ENCODE measurements around the gene DYNC1H1.

Gene DYNC1H1

DNA sequence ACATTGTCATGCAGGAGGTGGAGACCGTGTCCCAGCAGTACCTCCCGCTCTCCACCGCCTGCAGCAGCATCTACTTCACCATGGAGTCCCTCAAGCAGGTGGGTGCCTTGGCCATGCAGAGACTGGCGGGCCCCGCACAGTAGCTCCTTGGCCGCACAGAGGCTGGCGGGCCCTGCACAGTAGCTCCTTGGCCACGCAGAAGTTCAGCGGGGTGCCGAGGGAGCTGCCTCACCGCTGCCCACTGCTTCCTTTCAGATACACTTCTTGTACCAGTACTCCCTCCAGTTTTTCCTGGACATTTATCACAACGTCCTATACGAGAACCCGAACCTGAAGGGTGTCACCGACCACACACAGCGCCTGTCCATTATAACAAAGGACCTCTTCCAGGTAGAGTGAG, 74.8 kb downstream of the DYNC1H1 start:
- TF ChIP-seq ZNF274 (IDR thresholded peaks at IDR 0.05; ENCODE audit: low read depth, low read length), result no peak
- H3K4me3 ChIP-seq (ENCODE audit: low read length), result no peak overlapping the region

DNA sequence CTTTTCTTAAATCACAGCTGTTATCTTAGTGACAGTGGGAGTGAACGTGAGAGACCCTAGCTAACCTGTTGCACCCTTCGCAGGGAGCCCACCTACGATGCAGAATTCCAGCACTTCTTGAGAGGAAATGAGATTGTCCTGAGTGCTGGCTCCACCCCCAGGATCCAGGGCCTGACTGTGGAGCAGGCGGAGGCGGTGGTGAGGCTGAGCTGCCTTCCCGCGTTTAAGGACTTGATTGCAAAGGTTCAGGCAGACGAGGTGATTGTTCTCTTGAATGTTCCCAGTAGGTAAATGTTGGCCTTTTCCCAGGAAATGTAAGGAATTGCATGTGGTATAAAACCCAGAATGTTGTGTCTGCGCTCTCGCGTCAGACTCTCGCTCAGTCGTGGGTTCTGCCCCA, 75.8 kb downstream of the DYNC1H1 start:
- no peak overlapping the region for H3K4me3 ChIP-seq (ENCODE audit: low read length)
- TF ChIP-seq ZNF274 (IDR thresholded peaks at IDR 0.05; ENCODE audit: low read depth, low read length), result no peak

DNA sequence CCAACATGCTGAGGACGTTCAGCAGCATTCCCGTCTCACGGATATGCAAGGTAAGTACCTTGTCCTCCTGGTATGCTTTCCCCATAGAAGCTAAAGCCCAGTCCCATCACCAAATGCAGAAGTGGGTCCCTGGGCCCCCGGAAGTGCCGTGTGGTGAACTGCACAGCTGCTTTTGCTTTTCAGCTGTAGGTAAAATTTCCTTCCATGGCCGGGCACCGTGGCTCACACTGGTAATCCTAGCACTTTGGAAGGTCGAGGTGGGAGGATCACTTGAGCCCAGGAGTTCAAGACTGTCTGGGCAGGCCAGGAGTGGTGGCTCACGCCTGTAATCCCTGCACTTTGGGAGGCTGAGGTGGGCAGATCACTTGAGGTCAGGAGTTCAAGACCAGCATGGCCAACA, 78.3 kb downstream of the DYNC1H1 start:
- no peak overlapping the region for H3K4me3 ChIP-seq (ENCODE audit: low read length)
- no peak for TF ChIP-seq ZNF274 (IDR thresholded peaks at IDR 0.05; ENCODE audit: low read depth, low read length)

DNA sequence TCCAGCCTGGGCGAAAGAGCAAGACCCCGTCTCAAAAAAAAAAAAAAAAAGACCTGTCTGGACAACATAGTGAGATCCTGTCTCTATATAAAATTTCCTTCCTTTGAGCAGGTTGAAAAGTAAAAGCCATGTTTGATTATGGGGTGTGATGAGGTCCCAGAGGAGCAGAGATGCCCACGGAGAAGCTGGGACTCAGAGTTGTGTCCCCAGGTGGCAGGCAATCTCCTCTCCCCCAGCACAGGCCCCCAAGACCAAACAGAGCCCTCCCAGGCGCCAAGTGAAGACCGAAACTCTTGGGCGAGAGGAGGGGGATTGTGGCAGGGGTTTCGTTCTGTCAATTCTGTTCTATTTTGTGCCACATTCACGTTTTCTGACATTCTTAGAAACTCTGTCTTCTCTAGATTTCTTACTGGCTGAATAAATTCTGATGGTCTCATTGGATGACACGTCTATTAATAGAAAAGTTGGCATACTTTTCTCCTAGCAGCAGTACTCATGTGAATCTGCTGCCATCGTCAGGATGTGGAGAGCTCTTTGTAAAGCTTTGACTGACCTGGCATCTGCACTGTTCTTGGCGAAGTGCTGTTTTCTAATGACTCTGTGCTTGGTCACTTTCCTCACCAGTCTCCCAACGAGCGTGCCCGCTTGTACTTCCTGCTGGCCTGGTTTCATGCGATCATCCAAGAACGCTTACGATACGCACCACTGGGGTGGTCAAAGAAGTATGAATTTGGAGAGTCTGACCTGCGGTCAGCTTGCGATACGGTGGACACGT, 79.1 kb downstream of the DYNC1H1 start:
- no peak overlapping the region for H3K4me3 ChIP-seq (ENCODE audit: low read length)
- no peak for TF ChIP-seq ZNF274 (IDR thresholded peaks at IDR 0.05; ENCODE audit: low read depth, low read length)

DNA sequence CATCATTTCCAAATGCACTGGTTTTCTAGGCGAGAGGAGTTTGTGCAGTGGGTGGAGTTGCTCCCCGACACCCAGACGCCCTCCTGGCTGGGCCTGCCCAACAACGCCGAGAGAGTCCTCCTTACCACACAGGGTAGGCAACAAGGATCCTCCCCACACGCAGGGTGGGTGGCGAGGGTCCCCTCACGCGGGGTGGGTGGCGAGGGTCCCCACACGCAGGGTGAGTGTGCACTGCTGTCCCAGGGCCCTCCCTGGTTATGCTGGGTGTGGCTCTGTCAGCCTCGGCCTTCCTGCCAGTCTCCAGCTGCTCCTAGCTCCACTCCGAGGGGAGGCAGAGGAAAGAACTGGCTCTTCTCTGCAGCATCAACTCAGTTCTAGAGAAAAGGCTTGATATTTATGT, 80.2 kb downstream of the DYNC1H1 start:
- TF ChIP-seq ZNF274 (IDR thresholded peaks at IDR 0.05; ENCODE audit: low read depth, low read length), result no peak
- no peak overlapping the region for H3K4me3 ChIP-seq (ENCODE audit: low read length)

DNA sequence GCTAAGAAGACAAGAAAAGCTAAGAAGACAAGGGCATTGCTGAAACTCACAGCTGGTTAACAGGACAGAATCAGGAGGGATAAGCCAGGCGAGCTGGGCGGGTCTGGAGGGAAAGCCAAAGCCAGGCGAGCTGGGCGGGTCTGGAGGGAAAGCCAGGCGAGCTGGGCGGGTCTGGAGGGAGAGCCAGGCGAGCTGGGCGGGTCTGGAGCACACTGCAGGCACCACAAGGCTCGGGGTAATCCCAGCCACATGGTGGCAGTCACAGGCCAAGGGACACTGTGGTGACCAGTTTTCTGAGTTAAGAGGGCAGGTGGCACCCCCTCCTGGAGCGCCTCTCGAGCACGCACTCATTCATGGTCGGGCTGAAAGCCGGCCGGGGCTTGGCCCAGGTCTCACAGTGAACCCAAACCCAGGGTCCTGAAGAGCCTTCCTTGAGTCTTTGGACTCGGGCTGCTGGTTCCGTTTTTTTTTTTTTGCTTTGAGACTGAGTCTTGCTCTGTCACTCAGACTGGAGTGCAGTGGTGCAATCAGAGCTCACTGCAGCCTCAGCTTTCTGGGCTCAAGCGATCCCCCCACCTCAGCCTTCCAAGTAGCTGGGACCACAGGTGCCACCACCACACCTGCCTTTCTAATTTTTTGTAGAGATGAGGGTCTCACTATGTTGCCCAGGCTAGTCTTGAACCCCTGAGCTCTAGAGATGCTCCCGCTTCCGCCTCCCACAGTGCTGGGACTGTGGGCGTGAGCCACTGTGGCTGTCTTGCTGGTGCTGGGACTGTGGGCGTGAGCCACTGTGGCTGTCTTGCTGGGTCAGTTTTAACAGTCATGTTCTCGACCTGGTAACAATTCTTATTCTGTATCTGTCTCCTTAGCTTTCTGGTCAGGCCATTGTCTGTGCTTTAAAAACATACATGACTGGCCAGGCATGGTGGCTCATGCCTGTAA, 82.2 kb downstream of the DYNC1H1 start:
- no peak for TF ChIP-seq ZNF274 (IDR thresholded peaks at IDR 0.05; ENCODE audit: low read depth, low read length)
- no peak overlapping the region for H3K4me3 ChIP-seq (ENCODE audit: low read length)

DNA sequence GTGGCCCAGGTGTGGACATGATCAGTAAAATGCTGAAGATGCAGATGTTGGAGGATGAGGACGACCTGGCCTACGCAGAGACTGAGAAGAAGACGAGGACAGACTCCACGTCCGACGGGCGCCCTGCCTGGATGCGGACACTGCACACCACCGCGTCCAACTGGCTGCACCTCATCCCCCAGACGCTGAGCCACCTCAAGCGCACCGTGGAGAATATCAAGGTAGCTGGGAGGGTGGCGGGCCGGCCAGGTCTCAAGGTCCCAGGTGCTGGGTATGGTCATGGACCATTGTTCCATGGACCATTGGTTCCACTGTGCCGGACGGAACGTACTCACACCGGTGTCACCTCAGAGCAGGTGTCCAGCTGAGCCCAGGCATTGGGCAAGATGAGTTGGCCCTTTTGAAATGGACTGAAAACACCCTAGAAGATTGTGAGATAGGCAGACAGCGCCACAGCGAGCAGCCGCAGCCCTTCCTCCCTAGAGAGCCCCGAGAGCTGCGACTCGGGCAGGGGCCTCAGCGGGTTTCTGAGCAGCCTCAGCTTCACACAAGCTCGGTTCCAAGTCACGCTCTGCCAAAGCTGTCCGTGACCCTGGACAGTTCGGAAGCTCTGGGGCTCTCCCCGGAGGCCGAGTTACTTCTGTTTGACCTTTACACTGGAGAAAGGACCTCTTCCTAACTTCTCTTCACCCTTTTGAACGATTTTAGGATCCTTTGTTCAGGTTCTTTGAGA, 83.6 kb downstream of the DYNC1H1 start:
- no peak for TF ChIP-seq ZNF274 (IDR thresholded peaks at IDR 0.05; ENCODE audit: low read depth, low read length)
- no peak overlapping the region for H3K4me3 ChIP-seq (ENCODE audit: low read length)

DNA sequence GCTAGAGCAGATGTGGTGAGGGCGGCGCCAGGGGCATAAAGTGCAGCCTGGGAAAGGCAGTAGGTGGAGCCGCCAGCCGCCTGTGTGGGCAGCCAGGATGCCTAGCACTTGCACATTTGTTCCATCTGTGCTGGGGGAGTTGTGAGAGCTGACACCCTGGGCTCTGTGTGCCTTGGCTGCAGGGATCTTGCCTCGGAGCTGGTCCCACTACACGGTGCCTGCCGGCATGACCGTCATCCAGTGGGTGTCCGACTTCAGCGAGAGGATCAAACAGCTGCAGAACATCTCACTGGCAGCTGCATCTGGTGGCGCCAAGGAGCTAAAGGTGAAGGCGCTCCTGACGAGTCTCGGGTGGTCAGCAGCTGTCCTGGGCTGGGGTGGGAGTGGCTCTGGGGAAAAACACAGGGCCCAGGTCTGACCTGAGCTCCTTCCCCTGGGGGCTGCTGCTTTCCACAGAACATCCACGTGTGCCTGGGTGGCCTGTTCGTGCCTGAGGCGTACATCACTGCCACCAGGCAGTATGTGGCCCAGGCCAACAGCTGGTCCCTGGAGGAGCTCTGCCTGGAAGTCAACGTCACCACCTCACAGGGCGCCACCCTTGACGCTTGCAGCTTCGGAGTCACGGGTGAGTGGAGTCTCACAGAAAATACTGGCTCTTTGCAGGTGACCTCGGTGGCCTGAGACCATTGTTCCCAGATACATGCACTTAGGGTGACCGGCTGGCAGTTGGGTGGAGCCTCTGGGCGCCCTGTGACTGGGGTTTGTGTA, 85.1 kb downstream of the DYNC1H1 start:
- H3K4me3 ChIP-seq (ENCODE audit: low read length), result no peak overlapping the region
- no peak for TF ChIP-seq ZNF274 (IDR thresholded peaks at IDR 0.05; ENCODE audit: low read depth, low read length)

DNA sequence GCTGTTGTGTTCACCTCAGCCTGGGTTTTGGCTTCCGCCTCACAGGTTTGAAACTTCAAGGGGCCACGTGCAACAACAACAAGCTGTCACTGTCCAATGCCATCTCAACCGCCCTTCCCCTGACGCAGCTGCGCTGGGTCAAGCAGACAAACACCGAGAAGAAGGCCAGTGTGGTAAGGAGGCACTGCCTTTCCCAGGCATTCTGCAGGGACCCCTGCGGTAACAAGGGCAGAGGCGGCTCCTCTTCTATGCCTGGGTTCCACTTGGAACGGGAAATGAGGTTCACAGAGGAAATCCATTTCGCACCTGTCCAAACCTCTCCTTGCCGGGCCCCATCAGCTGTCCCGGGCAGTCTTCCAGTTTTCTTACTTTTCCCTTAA, 85.6 kb downstream of the DYNC1H1 start:
- no peak for TF ChIP-seq ZNF274 (IDR thresholded peaks at IDR 0.05; ENCODE audit: low read depth, low read length)
- H3K4me3 ChIP-seq (ENCODE audit: low read length), result no peak overlapping the region

DNA sequence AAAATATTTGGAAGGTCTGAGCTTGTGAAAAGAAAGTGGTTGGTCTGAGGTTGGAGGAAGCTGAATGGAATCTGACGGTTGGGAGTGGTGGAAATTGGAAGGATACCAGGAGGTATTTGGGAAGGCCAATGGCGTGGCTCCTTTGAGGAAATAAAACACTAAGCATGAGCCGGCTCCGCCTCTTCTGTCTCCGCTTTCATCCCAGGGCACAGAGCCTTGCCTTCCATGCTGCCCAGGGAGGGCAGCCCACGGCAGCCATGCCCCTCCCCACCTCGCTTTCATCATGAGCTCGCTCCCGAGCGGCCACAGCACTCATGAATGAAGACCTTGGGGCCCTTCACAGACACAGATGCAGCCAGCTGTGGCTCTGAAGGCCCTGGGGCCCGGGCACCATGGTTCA, 86.3 kb downstream of the DYNC1H1 start:
- TF ChIP-seq ZNF274 (IDR thresholded peaks at IDR 0.05; ENCODE audit: low read depth, low read length), result no peak
- no peak overlapping the region for H3K4me3 ChIP-seq (ENCODE audit: low read length)

DNA sequence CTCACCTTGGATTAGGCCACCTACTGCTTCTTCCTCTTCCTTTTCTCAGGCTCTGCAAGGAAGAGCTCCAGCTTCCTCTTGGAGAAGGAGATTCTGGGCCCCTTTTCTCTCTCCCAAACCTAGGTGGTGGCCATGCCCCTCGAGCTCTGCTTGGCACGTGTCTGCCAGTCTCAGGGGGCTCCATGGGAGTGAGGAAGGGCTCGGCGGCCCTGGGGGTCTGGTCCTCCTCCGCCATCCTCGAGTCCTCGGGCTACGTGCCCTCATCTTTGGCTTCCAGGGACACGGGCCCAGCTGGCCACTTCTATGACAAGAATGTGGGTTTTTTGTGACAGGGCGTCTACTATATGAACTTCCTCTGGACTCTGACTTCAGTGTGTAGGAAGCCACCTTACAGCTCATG, 88.1 kb downstream of the DYNC1H1 start:
- TF ChIP-seq ZNF274 (IDR thresholded peaks at IDR 0.05; ENCODE audit: low read depth, low read length), result no peak
- H3K4me3 ChIP-seq (ENCODE audit: low read length), result no peak overlapping the region

DNA sequence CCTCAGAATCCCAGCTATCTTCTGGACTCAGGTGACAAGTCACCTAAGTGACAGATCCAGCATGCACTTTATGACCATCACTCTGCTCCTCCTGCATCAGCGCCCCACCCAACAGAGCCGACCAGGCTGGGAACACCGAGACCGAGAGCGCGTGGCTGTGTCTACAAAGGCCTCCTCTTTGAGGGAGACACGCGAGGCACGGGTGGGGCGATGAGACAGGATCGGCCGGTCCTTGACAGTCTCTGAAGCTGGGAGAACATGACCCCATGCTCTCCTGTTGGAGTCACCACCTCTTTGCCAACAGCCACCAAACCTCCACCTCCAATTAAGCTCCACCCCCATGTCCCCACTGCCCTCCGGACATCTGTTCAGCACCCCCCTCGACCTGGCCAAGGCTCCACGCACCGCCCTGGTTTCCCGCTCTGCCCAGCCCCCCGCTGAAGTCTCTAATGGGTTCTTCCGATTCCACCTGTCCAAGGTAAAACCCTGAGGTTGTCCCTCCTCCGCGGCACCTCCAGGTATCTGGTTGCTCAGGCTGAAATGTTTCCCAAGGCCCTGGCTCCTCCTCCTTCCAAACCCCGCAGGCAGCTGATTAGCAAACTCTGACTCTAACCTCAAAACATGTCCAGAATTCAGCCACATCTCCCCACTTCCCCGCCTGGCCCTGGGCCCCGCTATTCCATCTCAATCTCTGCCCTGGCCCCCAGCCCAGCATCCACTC, 91.0 kb downstream of the DYNC1H1 start:
- H3K4me3 ChIP-seq (ENCODE audit: low read length), result no peak overlapping the region
- no peak for TF ChIP-seq ZNF274 (IDR thresholded peaks at IDR 0.05; ENCODE audit: low read depth, low read length)

All from GM08714 (cell line).